B cell (primary cell): ENCODE results near the gene GPR75.

Experiments
- EZH2 ChIP-seq: IDR thresholded peaks from 2 replicates; pipeline ENCODE4 v1.6.1; 2012; ENCODE audit warnings: borderline replicate concordance, low read depth, mild to moderate bottlenecking, moderate library complexity, low read length; ENCODE audit not compliant: insufficient read depth, poor library complexity, severe bottlenecking
- TF ChIP-seq, protein P1 (sequence below): fragments of 200-600 bp; IDR thresholded peaks from one replicate; pipeline ENCODE4 v1.8.0; 2022; ENCODE audit warnings: antibody characterized with exemption, mild to moderate bottlenecking

DNA sequence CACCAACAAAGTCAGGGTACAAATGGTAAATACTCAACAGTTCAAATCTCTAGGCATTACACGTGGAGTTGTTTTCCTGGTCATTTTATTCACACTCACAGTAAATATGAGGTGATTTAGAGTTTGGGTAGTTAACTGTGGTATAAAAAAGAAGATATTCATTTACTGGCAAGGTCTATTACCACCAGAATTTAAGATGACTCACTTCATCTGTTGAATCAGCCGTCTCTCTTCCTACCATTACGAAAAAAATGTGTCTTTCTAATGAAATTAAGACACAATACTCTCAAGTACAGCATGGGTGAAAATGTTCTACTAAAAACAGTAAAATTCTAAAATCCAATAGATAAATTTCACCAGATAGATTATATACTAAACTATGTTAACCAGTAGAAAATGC is 21.0 kb upstream of the GPR75 start:
- no peak for TF ChIP-seq EZH2
- TF ChIP-seq, protein P1, sequence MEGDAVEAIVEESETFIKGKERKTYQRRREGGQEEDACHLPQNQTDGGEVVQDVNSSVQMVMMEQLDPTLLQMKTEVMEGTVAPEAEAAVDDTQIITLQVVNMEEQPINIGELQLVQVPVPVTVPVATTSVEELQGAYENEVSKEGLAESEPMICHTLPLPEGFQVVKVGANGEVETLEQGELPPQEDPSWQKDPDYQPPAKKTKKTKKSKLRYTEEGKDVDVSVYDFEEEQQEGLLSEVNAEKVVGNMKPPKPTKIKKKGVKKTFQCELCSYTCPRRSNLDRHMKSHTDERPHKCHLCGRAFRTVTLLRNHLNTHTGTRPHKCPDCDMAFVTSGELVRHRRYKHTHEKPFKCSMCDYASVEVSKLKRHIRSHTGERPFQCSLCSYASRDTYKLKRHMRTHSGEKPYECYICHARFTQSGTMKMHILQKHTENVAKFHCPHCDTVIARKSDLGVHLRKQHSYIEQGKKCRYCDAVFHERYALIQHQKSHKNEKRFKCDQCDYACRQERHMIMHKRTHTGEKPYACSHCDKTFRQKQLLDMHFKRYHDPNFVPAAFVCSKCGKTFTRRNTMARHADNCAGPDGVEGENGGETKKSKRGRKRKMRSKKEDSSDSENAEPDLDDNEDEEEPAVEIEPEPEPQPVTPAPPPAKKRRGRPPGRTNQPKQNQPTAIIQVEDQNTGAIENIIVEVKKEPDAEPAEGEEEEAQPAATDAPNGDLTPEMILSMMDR, result no peak
